ENCODE measurements around the gene BRICD5. TPM values are rescaled to one million over a fixed set of nuclear protein-coding genes. Genes with fewer than 3 reads are reported as not detected.

Gene BRICD5
- total and polyA plus RNA-seq, 2 of the 13 experiments (the other 11 are each of a cell fraction or from before 2014, with no cell fraction given), result 1.6 to 5.8 TPM

DNA sequence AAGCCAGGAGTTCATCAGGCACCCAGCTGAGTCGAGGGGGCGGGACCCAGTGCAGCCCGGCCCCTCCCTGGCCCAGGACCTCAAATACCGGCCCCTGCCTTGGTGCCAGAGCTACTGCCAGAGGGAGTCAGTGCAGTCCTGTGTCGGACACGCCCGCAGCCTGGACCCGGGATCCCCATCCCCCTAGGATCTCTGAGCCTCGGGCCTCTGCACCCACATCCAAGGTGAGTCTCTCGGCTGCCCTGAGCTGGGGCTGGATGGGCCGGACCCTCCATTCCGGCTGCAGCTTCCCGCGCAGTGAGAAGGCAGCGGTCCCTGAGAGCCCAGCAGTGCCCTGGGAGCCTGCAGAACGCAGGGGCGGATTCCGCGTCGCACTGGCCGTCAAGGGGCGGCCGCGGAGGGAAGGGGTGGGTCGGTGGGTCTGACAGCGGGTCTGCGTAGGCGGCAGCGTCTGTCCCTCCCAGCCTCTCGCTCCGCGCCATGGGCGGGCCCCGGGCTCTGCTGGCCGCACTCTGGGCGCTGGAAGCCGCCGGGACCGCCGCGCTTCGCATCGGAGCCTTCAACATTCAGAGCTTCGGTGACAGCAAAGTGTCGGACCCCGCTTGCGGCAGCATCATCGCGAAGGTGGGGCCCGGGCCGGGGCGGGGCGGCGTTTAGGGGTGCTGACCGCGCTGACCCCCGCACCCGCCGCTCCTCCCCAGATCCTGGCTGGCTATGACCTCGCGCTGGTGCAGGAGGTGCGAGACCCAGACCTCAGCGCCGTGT is 25.9 kb upstream of the BRICD5 start, which contains the start of gene DNASE1L2:
TSS of gene DNASE1L2 (plus strand) at position 108 of the 765 bp plus-strand sequence. CDS start at position 481, 373 bp downstream.
- DNase-seq (ENCODE audit: low spot score), result no peak
- ChIA-PET CTCF (ENCODE audit: low intra/inter-chr PET ratio, low total read pairs) (no interaction called here), POLR2A (interaction anchor here (1.0 kb wide), 1 partner anchor 10 kb away, joined by 3 read pairs; no protein-coding TSS in a partner anchor)
- H3K27ac ChIP-seq (ENCODE audit: extremely low read length, insufficient read depth, low read length), result no peak within 1 kb of the TSS
- peaks cover 6 to 16% of the 10 kb centered on the region in 2 experiments; a peak in 3 of 5 replicates for H3K36me3 ChIP-seq (replicated peaks in 1 of 2; ENCODE audit: control insufficient read depth in 1 of 2, insufficient read depth in 2 of 2, low read length in 2 of 2)
- no peak within 1 kb of the TSS for H2AFZ ChIP-seq (ENCODE audit: low read length)
- no peaks in the 10 kb centered on the region for H3K79me2 ChIP-seq (ENCODE audit: insufficient read depth, low read length)
- no peak within 1 kb of the TSS for H3K9ac ChIP-seq (ENCODE audit: insufficient read depth, low read depth, low read length)
- no peaks in the 10 kb centered on the region for H3K27me3 ChIP-seq (ENCODE audit: control insufficient read depth in 1 of 2, insufficient read depth in 2 of 2, low read length in 2 of 2)
- H3K4me1 ChIP-seq (ENCODE audit: insufficient read depth, low read length), result peaks cover 31% of the 10 kb centered on the region
- BruUV-seq (replicated peaks), result no TSS peak
- H3K4me3 ChIP-seq (replicated peaks in 1 of 3; ENCODE audit: insufficient read depth in 1 of 3, low read depth in 2 of 3, low read length in 3 of 3), result peak within 1 kb of the TSS in 2 of 3 experiments; percentile 28 to 55; a peak in 3 of 6 replicates
- H3K4me2 ChIP-seq (ENCODE audit: low read depth, low read length), result peak within 1 kb of the TSS; percentile 53
- in situ Hi-C loops (cut with HindIII; ENCODE audit: extremely low pct_ligation_motif_present, low pct_unique_long_range_greater_than_20kb) (no loop called here), intact Hi-C loops (cut with micrococcal nuclease; ENCODE audit: unreplicated experiment) (no loop called here)
- 65% methylated on average over 16 of the region's 64 CpGs for WGBS (ENCODE audit: low lambda C conversion rate)
- 0 out of 2 replicates have a peak, but pooled peaks cover 2% of the 10 kb centered on the region for H4K20me1 ChIP-seq (ENCODE audit: insufficient read depth, low read length)
- ATAC-seq, result peak; percentile 18
- H3K9me3 ChIP-seq (ENCODE audit: low read length), result no peaks in the 10 kb centered on the region
- no peak for FAIRE-seq
- peak; percentile 83 for TF ChIP-seq AGO1 (IDR thresholded peaks at IDR 0.05; ENCODE audit: low read depth, low read length, poor library complexity, severe bottlenecking)
- TF ChIP-seq, protein P1, sequence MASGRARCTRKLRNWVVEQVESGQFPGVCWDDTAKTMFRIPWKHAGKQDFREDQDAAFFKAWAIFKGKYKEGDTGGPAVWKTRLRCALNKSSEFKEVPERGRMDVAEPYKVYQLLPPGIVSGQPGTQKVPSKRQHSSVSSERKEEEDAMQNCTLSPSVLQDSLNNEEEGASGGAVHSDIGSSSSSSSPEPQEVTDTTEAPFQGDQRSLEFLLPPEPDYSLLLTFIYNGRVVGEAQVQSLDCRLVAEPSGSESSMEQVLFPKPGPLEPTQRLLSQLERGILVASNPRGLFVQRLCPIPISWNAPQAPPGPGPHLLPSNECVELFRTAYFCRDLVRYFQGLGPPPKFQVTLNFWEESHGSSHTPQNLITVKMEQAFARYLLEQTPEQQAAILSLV (CRISPR knock-in tag; IDR thresholded peaks at IDR 0.05; ENCODE audit: borderline replicate concordance), result no peak
- no peak for TF ChIP-seq SSRP1 (CRISPR knock-in tag; IDR thresholded peaks at IDR 0.05)
- TF ChIP-seq, protein P2, sequence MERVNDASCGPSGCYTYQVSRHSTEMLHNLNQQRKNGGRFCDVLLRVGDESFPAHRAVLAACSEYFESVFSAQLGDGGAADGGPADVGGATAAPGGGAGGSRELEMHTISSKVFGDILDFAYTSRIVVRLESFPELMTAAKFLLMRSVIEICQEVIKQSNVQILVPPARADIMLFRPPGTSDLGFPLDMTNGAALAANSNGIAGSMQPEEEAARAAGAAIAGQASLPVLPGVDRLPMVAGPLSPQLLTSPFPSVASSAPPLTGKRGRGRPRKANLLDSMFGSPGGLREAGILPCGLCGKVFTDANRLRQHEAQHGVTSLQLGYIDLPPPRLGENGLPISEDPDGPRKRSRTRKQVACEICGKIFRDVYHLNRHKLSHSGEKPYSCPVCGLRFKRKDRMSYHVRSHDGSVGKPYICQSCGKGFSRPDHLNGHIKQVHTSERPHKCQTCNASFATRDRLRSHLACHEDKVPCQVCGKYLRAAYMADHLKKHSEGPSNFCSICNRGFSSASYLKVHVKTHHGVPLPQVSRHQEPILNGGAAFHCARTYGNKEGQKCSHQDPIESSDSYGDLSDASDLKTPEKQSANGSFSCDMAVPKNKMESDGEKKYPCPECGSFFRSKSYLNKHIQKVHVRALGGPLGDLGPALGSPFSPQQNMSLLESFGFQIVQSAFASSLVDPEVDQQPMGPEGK (CRISPR knock-in tag; IDR thresholded peaks at IDR 0.05), result peak; percentile 32
- TF ChIP-seq NFATC3 (CRISPR knock-in tag; IDR thresholded peaks at IDR 0.05), result no peak
- TF ChIP-seq SRSF9 (IDR thresholded peaks at IDR 0.05; ENCODE audit: borderline replicate concordance, insufficient read depth, low read depth, low read length, poor library complexity, severe bottlenecking), result no peak
- peak; percentile 27; the same call in 1 of the 2 replicates for TF ChIP-seq KDM2A (CRISPR knock-in tag; IDR thresholded peaks at IDR 0.05; ENCODE audit: borderline replicate concordance, low read depth)
- TF ChIP-seq GABPB1 (CRISPR knock-in tag; IDR thresholded peaks at IDR 0.05), result no peak
- TF ChIP-seq, protein P3, sequence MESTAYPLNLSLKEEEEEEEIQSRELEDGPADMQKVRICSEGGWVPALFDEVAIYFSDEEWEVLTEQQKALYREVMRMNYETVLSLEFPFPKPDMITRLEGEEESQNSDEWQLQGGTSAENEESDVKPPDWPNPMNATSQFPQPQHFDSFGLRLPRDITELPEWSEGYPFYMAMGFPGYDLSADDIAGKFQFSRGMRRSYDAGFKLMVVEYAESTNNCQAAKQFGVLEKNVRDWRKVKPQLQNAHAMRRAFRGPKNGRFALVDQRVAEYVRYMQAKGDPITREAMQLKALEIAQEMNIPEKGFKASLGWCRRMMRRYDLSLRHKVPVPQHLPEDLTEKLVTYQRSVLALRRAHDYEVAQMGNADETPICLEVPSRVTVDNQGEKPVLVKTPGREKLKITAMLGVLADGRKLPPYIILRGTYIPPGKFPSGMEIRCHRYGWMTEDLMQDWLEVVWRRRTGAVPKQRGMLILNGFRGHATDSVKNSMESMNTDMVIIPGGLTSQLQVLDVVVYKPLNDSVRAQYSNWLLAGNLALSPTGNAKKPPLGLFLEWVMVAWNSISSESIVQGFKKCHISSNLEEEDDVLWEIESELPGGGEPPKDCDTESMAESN (CRISPR knock-in tag; conservative IDR thresholded peaks at IDR 0.05), result 0 out of 2 replicates have a peak, but pooled peaks have one; percentile 39
- TF ChIP-seq ZNF775 (CRISPR knock-in tag; IDR thresholded peaks at IDR 0.05; ENCODE audit: borderline replicate concordance), result no peak
- no peak for TF ChIP-seq ZNF572 (CRISPR knock-in tag; IDR thresholded peaks at IDR 0.05)
- TF ChIP-seq ZNF724P (CRISPR knock-in tag; IDR thresholded peaks at IDR 0.05; ENCODE audit: borderline replicate concordance), result no peak
- TF ChIP-seq PPARG (CRISPR knock-in tag; conservative IDR thresholded peaks at IDR 0.05), result no peak
- no peak for TF ChIP-seq ESRRA (CRISPR knock-in tag; IDR thresholded peaks at IDR 0.05; ENCODE audit: low read depth)
- TF ChIP-seq, protein P4, sequence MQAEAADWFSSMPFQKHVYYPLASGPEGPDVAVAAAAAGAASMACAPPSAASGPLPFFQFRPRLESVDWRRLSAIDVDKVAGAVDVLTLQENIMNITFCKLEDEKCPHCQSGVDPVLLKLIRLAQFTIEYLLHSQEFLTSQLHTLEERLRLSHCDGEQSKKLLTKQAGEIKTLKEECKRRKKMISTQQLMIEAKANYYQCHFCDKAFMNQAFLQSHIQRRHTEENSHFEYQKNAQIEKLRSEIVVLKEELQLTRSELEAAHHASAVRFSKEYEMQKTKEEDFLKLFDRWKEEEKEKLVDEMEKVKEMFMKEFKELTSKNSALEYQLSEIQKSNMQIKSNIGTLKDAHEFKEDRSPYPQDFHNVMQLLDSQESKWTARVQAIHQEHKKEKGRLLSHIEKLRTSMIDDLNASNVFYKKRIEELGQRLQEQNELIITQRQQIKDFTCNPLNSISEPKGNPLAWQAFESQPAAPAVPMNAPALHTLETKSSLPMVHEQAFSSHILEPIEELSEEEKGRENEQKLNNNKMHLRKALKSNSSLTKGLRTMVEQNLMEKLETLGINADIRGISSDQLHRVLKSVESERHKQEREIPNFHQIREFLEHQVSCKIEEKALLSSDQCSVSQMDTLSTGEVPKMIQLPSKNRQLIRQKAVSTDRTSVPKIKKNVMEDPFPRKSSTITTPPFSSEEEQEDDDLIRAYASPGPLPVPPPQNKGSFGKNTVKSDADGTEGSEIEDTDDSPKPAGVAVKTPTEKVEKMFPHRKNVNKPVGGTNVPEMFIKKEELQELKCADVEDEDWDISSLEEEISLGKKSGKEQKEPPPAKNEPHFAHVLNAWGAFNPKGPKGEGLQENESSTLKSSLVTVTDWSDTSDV (CRISPR knock-in tag; IDR thresholded peaks at IDR 0.05), result 0 out of 2 replicates have a peak, but pooled peaks have one; percentile 33
